Germinal center (tissue), 1 donor: Measurements from ENCODE around the gene FGD3.

Experiments used
- DNase-seq: peaks from one replicate; pipeline ENCODE4 v3.0.0; 2012; ENCODE audit warnings: mixed read lengths, low spot score

The FGD3 gene

GRCh38 chr9:93077367-93077766 lies 130.0 kb downstream of the FGD3 start:
- DNase-seq, result no peak

- DNase-seq, result no peak
Measured at GRCh38 chr9:93077811-93078210, 130.5 kb downstream of the FGD3 start.

- DNase-seq, result no peak
Measured at GRCh38 chr9:93079371-93079770, 132.0 kb downstream of the FGD3 start.

- DNase-seq, result no peak
Measured at GRCh38 chr9:93080406-93080805, 133.1 kb downstream of the FGD3 start.

- DNase-seq, result no peak
Measured at GRCh38 chr9:93081081-93081529, 133.8 kb downstream of the FGD3 start.

- DNase-seq, result no peak
Measured at GRCh38 chr9:93081931-93082330, 134.6 kb downstream of the FGD3 start.

GRCh38 chr9:93082841-93083411 lies 135.6 kb downstream of the FGD3 start:
- DNase-seq, result no peak

GRCh38 chr9:93083592-93084470 lies 136.5 kb downstream of the FGD3 start:
- no peak for DNase-seq

GRCh38 chr9:93084471-93084881 lies 137.2 kb downstream of the FGD3 start:
- no peak for DNase-seq

GRCh38 chr9:93085676-93086075 lies 138.4 kb downstream of the FGD3 start:
- no peak for DNase-seq
